K562 (cell line): ENCODE measurements around the gene GLRA2.

Experiments used
- CBX1 ChIP-seq: sonication (generic); IDR thresholded peaks from 2 replicates; pipeline ENCODE4 v1.6.1; 2016; ENCODE audit warnings: antibody characterized with exemption, low read depth, mild to moderate bottlenecking
- CTCF ChIP-seq, 3 experiments: IDR thresholded peaks in 2 of 3; conservative IDR thresholded peaks in 1 of 3; 2 replicates each; pipeline ENCODE4 v1.5.1; 2011 to 2012; ENCODE audit warnings: low read length in 3 of 3, mild to moderate bottlenecking in 3 of 3, control low read depth in 2 of 3, improper control_type of control experiment in 1 of 3, inconsistent platforms in 1 of 3, low read depth in 1 of 3, mixed read lengths in 1 of 3, moderate library complexity in 1 of 3; ENCODE audit not compliant: insufficient read depth in 2 of 3
- FOXK1 ChIP-seq: sonication (generic); formaldehyde crosslinking; IDR thresholded peaks from 2 replicates; pipeline ENCODE4 v1.8.0; 2022; ENCODE audit warnings: missing genetic modification reagents, mild to moderate bottlenecking, borderline replicate concordance
- HDAC2 ChIP-seq: fragments of 450-650 bp; IDR thresholded peaks from 2 replicates; pipeline ENCODE4 v1.6.1; 2016; ENCODE audit warnings: mild to moderate bottlenecking
- KLF16 ChIP-seq: IDR thresholded peaks from 2 replicates; pipeline ENCODE4 v1.6.1; 2016; ENCODE audit warnings: antibody characterized with exemption
- TAF1 ChIP-seq: IDR thresholded peaks from 2 replicates; pipeline ENCODE4 v1.6.1; 2011; ENCODE audit warnings: mild to moderate bottlenecking, low read length, moderate library complexity; ENCODE audit not compliant: insufficient read depth, control insufficient read depth, severe bottlenecking; ENCODE audit errors: extremely low read depth
- ZFP91 ChIP-seq: sonication (generic); formaldehyde crosslinking; IDR thresholded peaks from 2 replicates; pipeline ENCODE4 v1.8.0; 2022; ENCODE audit warnings: mild to moderate bottlenecking, missing genetic modification reagents
- TF ChIP-seq, protein P1 (sequence below): sonication (generic); formaldehyde crosslinking; IDR thresholded peaks from 2 replicates; pipeline ENCODE4 v1.9.0; 2022; ENCODE audit warnings: mild to moderate bottlenecking, missing genetic modification reagents
- TF ChIP-seq, protein P2 (sequence below): sonication (generic); formaldehyde crosslinking; IDR thresholded peaks from 2 replicates; pipeline ENCODE4 v1.5.0; 2020; ENCODE audit warnings: missing genetic modification reagents

DNA sequence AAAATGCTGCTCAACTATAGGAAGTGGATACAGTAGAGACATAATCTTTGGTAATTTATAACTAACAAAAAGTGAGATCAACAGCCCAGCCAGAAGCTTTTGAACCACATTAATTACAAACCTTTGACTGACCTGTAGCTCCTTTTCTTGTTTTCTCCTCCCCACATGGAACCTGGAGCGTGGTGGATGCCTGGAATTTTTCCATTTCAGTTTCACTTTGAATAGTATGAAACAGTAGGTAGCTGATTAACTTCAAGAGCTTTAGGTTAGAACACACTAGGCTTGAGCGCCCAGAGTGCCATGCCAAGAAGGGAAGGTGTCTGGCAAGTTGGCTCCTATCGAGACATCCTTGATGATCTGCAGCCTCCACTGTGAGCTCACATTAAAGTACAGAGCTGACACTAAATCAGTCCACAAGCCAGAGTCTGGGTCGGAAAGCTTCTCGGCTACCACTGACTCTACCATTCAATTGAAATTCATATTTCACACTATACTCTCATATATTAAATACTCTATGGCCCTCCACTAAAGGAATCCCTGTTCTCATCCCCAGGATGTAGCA, 143.4 kb downstream of the GLRA2 start:
- TF ChIP-seq ZFP91: no peak
- no peak for TF ChIP-seq CTCF (IDR thresholded peaks at IDR 0.05 in 2 of 3, conservative IDR thresholded peaks at IDR 0.05 in 1 of 3; ENCODE audit: insufficient read depth in 2 of 3, low read depth in 1 of 3, low read length in 3 of 3)
- TF ChIP-seq KLF16: no peak
- no peak for TF ChIP-seq CBX1
- no peak for TF ChIP-seq TAF1
- TF ChIP-seq, protein P1, sequence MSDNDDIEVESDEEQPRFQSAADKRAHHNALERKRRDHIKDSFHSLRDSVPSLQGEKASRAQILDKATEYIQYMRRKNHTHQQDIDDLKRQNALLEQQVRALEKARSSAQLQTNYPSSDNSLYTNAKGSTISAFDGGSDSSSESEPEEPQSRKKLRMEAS: no peak
- TF ChIP-seq FOXK1 (CRISPR knock-in tag): no peak
- TF ChIP-seq, protein P2, sequence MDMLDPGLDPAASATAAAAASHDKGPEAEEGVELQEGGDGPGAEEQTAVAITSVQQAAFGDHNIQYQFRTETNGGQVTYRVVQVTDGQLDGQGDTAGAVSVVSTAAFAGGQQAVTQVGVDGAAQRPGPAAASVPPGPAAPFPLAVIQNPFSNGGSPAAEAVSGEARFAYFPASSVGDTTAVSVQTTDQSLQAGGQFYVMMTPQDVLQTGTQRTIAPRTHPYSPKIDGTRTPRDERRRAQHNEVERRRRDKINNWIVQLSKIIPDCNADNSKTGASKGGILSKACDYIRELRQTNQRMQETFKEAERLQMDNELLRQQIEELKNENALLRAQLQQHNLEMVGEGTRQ (CRISPR knock-in tag): no peak
- TF ChIP-seq HDAC2: no peak
